ENCODE data around the gene GALNT17. TPM values are rescaled to one million over a fixed set of nuclear protein-coding genes. Genes with fewer than 3 reads are reported as not detected.
"Not testable (repeated sequence)": the region's sequence is repeated elsewhere in the genome, so short reads cannot be mapped to it uniquely, and the experiment has no call there.

The GALNT17 gene
- total RNA-seq, 1 donor from 2014 or later, result 0.36 TPM

DNA sequence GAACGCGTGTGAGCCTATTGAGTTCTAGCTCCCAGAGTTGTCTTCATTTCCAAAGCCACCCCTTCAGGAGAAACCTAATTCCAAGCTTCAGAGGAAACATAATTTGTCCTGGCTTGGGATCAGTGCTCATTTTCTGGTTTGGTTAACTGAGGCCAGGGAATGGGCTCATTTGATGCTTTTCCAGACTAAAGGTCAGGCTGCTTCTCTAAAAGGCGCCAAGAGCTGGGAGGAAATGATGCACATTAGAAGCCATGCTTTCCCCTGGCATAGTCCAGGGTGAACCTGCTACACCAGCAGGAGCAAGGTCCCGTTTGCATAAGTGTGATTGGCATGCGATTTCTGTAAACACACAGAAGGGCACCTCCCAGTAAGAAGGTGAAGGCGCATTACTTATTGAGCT lies 435.0 kb downstream of the GALNT17 start:
- ATAC-seq, result no peak

DNA sequence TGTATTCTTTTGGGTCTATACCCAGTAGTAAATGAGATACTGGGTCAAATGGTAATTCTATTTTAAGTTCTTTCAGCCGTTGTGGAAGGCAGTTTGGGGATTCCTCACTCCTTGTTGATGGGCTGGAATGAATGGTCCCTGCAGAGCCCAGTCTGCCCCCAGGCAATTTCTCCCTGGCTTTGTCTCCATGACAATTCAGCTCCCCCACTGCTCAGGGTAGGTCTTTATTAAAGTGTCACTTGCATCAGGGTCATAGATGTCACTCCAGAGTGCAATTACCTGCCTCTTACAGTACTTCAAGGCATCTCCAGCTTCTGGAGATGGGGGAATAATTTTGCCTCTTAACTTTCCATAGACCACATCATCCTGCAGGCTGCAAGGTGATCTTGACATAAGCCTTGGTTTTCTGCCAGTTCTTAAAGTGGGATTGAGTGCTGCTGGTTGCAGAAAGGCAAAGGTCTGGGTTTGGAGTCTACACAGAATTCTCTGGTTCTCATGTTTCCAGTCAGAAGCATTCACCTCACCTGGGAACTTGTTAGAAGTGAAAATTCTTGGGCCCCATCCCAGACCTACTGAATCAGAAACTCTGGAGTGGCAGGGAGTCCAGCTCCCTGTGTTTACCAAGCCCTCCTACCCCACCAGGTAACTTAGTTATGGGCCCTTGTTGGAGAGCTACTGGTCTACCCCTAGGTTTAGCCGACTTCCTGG lies 442.4 kb downstream of the GALNT17 start:
- ATAC-seq, result no peak

DNA sequence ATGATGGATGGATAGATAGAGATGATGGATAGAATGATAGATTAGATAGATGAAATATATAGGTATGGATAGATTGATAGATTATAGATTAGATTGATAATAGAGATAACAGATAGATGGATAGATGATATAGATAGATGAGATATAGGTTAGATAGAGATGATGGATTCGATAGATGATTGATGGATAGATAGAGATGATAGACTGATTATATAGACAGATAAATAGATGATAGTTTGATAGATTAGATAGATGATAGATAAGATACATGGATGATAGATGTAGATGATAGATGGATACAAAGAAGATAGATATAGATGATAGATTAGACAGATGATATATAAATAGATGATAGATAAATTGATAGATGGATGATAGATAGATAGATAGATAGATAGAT lies 448.1 kb downstream of the GALNT17 start:
- ATAC-seq, result no peak

DNA sequence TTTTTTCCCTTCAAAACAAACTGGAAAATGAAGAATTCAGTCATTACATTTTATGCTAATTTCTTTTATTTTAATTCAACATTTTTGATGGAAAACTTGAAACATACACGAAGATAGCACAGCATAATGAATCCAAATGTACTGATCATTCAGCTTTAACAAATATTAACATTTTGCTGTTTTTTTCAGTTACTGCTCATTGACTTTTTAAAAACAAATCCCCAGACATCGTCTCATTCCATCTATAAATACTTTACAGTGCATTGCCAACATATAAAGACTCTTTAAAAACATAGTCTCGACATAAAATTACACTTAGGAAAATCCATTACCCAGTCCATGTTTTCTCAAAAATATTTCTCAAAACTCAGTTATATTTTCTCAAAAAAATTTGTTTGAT lies 452.3 kb downstream of the GALNT17 start:
- ATAC-seq, result no peak

DNA sequence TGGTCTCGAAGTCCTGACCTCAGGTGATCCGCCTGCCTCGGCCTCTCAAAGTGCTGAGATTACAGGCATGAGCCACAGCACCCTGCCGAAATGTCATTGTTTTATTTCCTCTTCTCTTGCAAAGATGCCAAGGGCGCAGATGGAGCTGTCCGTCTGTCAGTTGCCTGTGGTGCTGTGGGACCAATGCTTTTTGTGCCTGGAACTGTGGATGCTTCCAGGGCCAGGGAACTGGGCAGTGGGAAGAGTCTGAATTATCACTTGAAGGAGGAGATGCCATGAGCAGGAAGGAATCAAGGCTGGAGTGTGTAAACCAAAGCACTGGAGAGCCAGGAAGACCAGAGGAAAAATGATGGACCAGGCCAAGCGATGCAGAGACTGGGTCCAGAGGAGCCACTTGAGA lies 459.9 kb downstream of the GALNT17 start:
- no peak for ATAC-seq

DNA sequence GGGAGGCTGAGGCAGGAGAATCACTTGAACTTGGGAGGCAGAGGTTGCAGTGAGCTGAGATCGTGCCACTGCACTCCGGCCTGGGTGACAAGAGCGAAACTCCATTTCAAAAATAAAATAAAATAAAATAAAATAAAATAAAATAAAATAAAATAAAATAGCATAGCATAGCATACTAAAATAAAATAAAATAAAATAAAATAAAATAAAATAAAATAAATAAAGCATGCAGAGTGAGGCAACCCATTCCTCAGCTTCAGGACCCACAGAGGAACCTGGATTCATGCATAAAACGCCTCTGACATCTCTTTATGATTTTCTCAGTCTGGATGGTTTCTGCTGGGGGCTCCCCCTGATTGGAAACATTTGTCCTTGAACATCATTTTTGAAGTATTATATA lies 460.4 kb downstream of the GALNT17 start:
- not testable (repeated sequence) for ATAC-seq

DNA sequence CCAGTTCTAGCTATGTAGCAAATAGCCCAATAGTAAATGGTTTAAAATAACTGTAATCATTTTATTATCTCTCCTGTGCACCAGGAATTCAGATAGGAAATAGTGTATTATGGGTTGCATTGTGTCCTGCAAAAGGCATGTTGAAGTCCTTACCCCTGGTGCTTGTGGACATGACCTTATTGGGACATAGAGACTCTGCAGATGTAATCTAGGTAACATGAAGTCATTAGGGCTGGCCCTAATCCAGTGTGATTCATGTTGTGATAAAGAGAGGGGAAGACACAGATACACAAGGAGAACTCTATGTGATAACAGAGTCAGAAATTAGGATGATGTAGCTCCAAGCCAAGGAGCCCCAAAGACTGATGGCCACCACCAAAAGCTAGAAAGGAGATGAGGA lies 462.8 kb downstream of the GALNT17 start:
- no peak for ATAC-seq

DNA sequence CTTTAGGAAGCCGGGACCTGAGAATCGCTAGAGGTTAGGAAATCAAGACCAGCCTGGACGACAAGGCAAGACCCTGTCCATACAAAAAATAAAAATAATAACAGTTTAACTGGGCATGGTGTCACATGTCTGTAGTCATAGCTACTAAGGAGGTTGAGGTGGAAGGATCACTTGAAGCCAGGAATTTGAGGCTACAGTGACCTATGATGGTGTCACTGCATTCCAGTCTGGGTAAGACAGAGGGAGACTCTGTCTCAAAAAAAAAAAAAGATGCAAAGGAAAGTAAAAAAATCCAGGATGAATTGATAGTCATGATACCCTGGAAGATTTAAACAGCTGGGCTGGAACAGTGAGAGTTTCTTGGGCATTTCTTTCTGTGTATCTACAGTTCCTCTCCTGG lies 463.2 kb downstream of the GALNT17 start:
- no peak for ATAC-seq

DNA sequence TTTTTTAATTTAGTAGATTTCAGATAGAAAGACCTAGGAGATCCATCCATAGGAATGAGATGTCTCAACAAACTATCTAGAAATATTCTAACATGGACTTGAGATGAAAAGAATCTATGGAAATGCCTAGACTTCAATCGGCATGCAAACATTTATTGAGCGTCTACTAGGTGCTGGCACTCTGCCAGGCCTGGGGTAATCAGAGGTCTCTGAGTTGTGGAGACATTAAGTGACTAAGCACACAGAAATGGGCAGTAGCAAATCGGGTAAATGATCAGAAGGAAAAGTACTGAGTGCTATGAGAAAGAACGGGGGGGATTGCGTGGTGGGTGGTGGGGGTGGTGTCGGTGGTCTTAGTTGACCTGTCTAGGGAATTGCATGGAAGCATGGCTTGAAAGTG lies 466.6 kb downstream of the GALNT17 start:
- no peak for ATAC-seq

DNA sequence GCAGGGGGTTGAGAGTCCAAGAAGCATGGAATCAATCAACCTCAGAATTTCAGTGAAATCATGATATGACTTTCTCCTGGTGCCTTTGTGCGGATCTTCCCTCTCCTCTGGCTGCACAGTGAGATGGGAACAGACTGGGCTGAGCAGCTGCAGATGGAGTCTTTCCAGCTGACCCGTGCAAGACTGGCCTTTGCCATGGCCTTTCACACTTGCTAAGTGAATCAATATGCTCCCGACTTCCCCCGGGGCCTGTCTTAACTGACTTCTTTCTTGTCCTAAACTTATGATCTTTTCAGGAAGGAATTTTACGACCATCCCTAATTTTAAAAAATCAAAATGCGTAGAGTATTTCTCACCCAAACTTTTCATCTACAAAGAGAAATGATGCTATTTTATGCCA lies 469.9 kb downstream of the GALNT17 start:
- ATAC-seq, result no peak

DNA sequence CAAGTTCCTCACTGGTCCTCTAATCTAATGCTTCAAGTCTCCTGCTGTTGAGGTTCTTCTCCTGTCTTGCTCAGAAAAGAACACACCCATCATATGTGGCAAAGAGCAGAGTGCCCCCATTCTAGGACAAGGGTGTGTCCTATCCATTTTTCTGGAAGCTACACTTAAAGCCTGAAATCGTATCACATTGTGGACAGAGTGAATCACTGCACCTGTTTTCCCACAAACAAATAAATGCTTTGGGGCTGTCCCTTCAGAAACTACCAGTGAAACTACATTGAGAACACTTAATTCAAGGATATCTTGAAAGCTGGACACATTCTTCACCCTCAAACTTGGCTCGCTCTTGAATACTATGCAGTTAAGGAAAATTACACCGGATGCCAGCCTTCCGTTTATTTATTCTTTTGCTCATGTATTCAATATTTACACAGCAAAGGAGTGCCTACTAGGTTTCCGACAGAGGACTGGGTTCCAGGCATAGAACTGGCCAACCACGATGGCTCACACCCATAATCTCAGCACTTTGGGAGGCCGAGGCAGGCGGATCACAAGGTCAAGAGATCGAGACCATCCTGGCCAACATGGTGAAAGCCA lies 473.0 kb downstream of the GALNT17 start:
- ATAC-seq, result no peak

DNA sequence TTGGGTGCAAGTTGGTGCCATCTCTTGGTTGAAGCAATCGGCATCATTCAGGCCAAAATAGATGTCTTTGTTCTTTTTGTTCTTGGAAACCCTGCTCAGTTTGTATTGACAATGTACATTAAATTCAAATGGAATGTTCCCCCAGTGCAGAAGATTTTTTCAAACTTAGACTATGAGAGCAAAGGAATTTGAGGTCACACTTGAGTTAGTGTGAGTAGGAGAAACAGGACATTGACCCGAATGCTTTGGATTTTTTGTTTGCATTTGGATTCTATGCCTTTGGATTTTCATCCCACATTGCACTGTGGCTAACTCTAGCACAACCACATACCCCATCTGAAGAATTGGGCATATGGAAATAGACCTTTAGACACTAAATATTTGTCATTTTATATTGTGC lies 480.0 kb downstream of the GALNT17 start:
- ATAC-seq, result no peak

DNA sequence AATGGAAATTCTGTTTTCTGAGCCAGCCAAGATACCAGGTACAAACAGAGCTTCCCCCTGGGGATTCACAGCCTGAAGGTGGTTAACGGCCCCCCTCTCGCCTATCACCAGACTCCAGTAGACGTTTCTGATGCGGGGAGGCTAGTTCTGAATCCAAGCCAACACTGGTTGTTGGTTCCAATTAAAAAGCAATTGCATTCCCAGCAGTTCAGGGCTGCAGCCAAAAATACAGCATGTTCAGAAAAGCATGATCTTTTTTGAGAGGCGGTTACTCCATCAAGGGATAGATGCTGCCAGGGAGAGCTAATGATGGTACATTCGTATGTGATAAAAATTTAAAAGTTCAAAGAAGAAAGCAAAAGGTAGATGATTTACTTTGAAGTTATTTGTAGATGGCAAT lies 481.0 kb downstream of the GALNT17 start:
- no peak for ATAC-seq

DNA sequence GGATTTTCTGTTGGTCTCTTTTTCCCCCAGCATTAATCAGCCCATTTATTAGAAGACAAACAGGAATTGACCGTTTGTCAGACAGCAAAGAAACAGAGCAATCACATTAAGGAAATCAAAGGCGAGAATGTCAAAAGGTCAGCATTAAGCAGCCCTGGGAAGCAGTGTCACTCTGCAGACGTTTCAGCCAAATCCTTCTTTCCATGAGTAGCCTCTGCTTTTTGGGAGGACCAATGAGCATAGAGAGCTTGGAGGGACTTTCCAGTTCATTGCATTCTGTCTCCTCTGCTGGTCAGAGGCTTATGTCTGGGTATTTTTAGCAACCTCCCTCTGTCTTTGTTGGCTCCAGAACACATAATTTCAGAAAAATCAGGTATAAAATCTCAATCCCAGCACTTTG lies 481.4 kb downstream of the GALNT17 start:
- ATAC-seq, result no peak

DNA sequence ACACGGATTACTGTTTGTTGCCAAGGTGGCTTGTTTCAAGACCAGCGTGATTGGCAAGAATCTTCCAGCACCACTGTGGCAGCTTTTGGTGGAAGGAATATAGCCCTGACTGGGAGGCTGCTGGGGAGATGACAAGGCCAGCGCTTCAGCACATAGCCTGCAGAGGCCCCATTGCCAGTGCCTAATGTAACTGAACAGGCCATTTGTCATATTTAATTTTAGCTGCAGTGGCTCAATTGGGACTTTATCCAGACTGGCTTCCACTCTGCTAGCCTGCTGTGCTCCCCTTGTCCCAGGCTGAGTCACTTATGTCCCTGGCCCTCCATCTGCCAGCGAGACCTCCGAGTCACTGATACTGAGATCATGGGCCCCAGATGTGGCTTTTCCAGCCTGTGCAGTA lies 483.1 kb downstream of the GALNT17 start:
- ATAC-seq, result no peak

DNA sequence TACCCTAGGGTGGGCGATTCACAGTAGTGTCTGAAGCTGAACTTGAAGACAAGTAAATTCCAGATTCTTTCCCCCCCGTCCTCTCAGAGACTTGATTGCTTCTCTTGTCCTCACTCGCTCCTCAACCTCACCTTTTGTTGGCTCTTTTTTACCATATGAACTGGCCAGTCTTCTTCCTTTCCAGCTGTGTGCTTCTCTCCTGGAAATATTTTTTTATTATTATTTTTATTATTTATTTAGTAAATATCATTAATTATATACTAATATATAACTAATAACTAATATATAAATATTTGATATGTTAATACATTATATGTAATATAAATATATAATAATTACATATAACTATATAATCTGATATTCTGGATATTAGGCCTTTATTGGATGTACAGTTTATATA lies 484.3 kb downstream of the GALNT17 start:
- ATAC-seq, result no peak

DNA sequence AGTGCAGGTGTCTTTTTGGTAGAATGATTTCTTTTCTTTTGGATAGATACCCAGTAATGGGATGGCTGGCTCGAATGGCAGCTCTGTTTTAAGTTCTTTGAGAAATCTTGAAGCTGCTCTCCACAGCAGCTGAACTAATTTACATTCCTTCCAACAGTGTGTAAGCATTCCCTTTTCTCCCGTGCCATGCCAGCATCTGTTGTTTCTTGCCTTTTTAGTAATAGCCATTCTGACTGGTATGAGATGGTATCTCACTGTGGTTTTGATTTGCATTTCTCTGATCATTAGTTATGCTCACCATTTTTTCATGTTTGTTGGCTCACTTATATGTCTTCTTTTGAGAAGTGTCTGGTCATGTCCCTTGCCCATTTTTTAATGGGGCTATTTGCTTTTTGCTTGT lies 486.3 kb downstream of the GALNT17 start:
- ATAC-seq, result no peak

DNA sequence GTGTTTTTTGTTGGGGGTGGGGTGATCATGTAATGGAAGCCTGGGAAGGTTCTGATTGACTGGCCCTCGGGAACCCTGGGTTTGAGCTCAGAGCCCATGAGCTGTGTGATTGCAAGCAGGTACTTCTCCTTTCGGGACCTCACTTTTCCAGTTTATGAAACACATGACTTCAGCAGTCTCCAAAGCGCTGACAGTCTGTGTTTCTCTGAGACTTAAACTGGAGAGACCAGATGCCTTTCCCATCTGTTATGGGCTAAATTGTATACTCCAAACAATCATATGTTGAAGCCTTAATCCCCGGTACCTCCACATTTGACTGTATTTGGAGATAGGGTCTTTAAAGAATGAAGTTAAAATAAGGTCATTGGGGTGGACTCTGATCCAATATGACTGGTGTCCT lies 493.6 kb downstream of the GALNT17 start:
- no peak for ATAC-seq

DNA sequence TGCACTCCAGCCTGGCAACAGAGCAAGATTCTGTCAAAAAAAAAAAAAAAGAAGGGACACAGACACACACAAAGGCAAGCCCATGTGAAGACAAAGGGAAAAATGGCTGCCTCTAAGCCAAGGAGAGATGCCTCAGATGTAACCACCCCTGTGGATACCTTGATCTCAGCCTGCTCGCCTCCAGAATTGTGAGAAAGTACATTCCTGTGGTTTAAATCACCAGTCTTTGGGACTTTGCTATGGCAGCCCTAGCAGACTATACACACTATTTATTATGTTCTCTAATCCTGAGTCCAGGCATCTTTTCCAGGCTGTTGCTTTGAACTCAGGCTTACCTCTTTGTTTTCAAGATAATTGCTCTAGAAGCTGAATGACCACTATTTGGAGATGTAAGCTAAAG lies 494.3 kb downstream of the GALNT17 start:
- ATAC-seq, result no peak

DNA sequence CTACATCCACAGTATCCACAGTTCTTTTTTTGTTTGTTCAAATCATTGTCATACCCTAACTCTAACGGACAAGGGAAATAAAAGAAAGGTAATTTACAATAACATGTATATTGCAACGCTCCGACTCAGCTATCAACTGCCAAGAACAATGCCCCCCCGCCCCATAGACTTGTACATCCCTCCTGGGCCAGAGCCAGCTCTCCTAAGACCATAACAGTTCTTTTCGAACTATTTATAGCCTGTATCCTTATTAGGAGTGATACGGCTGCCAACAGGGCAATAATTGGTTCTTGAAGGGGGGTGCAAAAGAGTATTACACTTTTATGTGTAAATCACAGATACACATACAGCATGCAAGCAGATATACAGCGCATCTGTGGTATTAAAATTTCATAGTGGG lies 495.7 kb downstream of the GALNT17 start:
- no peak for ATAC-seq

DNA sequence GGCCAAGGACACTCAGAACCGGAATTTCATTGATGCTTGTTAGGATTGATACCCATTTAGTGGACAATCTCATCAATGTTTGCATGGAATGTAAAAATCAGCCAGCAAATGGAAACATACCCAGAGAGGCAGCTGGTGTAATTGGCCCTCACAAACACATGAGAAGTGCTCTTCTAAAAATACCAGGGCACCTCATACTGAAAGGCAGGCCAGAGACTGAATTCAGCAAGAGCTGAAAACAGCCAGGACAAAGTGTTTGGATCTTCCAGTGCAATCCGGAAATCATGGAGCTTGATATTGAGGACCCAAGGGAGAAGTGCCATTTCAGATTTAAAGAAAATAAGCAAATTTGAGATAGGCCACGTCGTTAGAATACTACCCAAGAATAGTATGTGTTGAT lies 498.6 kb downstream of the GALNT17 start:
- no peak for ATAC-seq

DNA sequence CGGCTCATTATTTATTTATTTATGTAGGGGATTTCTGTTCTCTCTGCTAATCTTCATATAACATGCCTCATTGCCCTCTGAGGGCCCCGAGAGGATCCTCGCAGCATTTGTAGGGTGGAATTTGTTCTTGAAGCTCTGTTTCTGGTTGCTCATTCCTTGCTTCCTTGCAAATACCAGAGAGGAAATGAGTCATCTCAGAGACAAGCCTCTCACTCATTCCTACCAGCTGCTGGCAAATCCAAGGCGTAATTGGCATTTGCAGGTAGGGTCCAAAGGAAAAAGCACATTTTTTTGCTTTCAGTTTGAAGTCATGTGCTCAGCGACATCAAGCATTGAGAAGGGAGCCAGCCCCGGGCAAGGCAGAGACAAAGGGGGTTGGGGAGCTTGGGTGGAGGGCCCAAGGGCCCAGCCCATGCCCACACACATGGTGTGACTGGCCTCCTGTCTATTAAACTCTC lies 501.6 kb downstream of the GALNT17 start:
- ATAC-seq, result peak; percentile 47

DNA sequence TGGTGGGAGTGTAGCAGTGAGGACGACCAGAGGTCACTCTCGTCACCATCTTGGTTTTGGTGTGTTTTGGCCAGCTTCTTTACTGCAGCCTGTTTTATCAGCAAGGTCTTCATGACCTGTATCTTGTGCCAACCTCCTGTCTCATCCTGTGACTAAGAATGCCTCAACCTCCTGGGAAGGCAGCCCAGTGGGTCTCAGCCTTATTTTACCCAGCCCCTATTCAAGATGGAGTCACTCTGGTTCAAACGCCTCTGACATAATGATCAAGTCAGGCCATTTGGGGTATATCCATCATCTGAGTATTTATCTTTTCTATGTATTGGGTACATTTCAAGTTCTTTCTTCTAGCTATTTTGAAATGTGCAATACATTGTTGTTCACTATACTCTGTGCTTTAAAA lies 503.9 kb downstream of the GALNT17 start:
- ATAC-seq, result not testable (repeated sequence)

DNA sequence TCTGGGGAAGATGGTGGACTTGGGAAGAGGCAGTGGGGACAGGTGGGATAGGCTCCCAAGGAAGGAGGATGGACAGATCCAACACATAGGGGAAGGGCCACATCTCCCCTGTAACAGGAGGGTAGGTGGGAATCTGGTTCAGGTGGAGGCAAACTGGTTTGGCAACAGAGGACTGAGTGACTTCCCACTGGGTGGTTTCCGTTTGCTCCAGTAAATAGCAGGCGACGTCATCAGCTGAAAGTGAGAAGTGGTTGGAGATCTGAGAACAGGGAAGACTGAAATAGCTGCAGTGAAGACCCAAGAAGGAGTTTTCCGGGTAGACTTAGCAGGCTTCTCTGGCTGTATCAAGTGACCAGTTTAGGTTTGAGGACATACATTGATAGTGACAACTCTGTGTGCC lies 504.4 kb downstream of the GALNT17 start:
- ATAC-seq, result no peak

DNA sequence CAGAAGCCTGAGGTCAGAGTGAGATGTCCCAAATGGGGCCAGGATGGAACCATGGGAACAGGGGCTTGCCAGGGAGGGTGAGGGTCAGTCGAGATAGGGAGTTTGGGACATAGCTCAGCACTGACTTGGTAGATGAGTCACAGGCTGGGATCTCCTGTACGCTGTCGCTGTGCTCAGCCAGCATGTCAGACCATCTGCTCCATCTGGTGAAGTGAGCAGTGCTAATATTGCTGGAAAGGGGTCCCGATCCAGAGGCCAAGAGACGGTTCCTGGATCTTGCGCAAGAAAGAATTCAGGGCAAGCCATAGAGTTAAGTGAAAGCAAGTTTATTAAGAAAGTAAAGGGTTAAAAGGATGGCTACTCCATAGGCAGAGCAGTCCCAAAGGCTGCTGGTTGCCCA lies 505.6 kb downstream of the GALNT17 start:
- ATAC-seq, result no peak

All from esophagus mucosa (tissue), 1 donor.